Neuronal stem cell (in vitro differentiated cells): ENCODE results near the gene NXPH2.

Experiments
- DNase-seq: peaks from one replicate; pipeline ENCODE4 v3.0.0-alpha.2; 2013; ENCODE audit warnings: low spot score
- H2AFZ ChIP-seq: one replicate; pipeline ENCODE4 v1.6.1; 2013; ENCODE audit warnings: mild to moderate bottlenecking, low read length, inconsistent platforms
- H2AK5ac ChIP-seq: 2 replicates; pipeline ENCODE4 v1.6.1; 2013; ENCODE audit warnings: low read depth, mild to moderate bottlenecking, inconsistent platforms, low read length, moderate library complexity, mixed read lengths
- H2BK120ac ChIP-seq: 2 replicates; pipeline ENCODE4 v1.6.1; 2013; ENCODE audit warnings: low read depth, mild to moderate bottlenecking, inconsistent platforms, low read length, moderate library complexity, mixed read lengths
- H2BK12ac ChIP-seq: one replicate; pipeline ENCODE4 v1.6.1; 2013; ENCODE audit warnings: low read length, inconsistent platforms
- H2BK15ac ChIP-seq: 2 replicates; pipeline ENCODE4 v1.6.1; 2013; ENCODE audit warnings: mild to moderate bottlenecking, low read length, inconsistent platforms, mixed read lengths
- H2BK5ac ChIP-seq: one replicate; pipeline ENCODE4 v1.6.1; 2013; ENCODE audit warnings: inconsistent platforms, mild to moderate bottlenecking, low read length, moderate library complexity
- H3K14ac ChIP-seq: one replicate; pipeline ENCODE4 v1.6.1; 2013; ENCODE audit warnings: low read length, inconsistent platforms
- H3K18ac ChIP-seq: 2 replicates; pipeline ENCODE4 v1.6.1; 2013; ENCODE audit warnings: low read length, inconsistent platforms
- H3K23ac ChIP-seq: 2 replicates; pipeline ENCODE4 v1.6.1; 2013; ENCODE audit warnings: low read depth, mild to moderate bottlenecking, mixed read lengths, low read length, inconsistent platforms; ENCODE audit not compliant: poor library complexity
- H3K27ac ChIP-seq: replicated peaks from 3 replicates; pipeline ENCODE4 v1.5.1; 2013; ENCODE audit warnings: low read length, inconsistent platforms
- H3K27me3 ChIP-seq, 3 experiments: 2 replicates each; pipeline ENCODE4 v1.6.1; 2013; ENCODE audit warnings: low read length in 3 of 3, mild to moderate bottlenecking in 2 of 3, inconsistent platforms in 1 of 3, low read depth in 1 of 3, mixed read lengths in 1 of 3, moderate library complexity in 1 of 3; ENCODE audit not compliant: control insufficient read depth in 3 of 3, insufficient read depth in 3 of 3
- H3K36me3 ChIP-seq, 2 donors: replicated peaks in 1 of 2; 2 replicates each; pipeline ENCODE4 v1.6.1; 2013; ENCODE audit warnings: low read length in 2 of 2; ENCODE audit not compliant: control insufficient read depth in 2 of 2, insufficient read depth in 2 of 2
- H3K4ac ChIP-seq: 2 replicates; pipeline ENCODE4 v1.6.1; 2013; ENCODE audit warnings: inconsistent platforms, mild to moderate bottlenecking, low read length, moderate library complexity
- H3K4me1 ChIP-seq, 2 donors: 1 replicate in 1 of 2; 2 replicates in 1 of 2; pipeline ENCODE4 v1.6.1; 2013; ENCODE audit warnings: low read length in 2 of 2, low read depth in 1 of 2; ENCODE audit not compliant: control insufficient read depth in 2 of 2, insufficient read depth in 1 of 2
- H3K4me2 ChIP-seq: one replicate; pipeline ENCODE4 v1.6.1; 2013; ENCODE audit warnings: mild to moderate bottlenecking, low read length, inconsistent platforms; ENCODE audit not compliant: insufficient read depth, poor library complexity, severe bottlenecking
- H3K4me3 ChIP-seq, 2 donors: 2 replicates each; pipeline ENCODE4 v1.5.1; 2013; ENCODE audit warnings: low read length in 2 of 2, mild to moderate bottlenecking in 2 of 2, inconsistent platforms in 1 of 2, moderate library complexity in 1 of 2
- H3K79me1 ChIP-seq: one replicate; pipeline ENCODE4 v1.6.1; 2013; ENCODE audit warnings: low read depth, mild to moderate bottlenecking, inconsistent platforms, low read length, moderate library complexity
- H3K9ac ChIP-seq: one replicate; pipeline ENCODE4 v1.6.1; 2013; ENCODE audit warnings: mild to moderate bottlenecking, low read depth, low read length, inconsistent platforms; ENCODE audit not compliant: poor library complexity
- H3K9me3 ChIP-seq, 2 donors: replicated peaks in 1 of 2; 2 replicates each; pipeline versions ENCODE3 to v1.6.1; 2013; ENCODE audit warnings: low read length in 2 of 2, mild to moderate bottlenecking in 2 of 2, inconsistent platforms in 1 of 2, low read depth in 1 of 2, mixed read lengths in 1 of 2, moderate library complexity in 1 of 2; ENCODE audit not compliant: control insufficient read depth in 2 of 2, insufficient read depth in 1 of 2
- H4K8ac ChIP-seq: one replicate; pipeline ENCODE4 v1.6.1; 2013; ENCODE audit warnings: low read depth, mild to moderate bottlenecking, inconsistent platforms, low read length, moderate library complexity
- H4K91ac ChIP-seq: one replicate; pipeline ENCODE4 v1.6.1; 2013; ENCODE audit warnings: low read length, low read depth, mild to moderate bottlenecking, inconsistent platforms; ENCODE audit not compliant: poor library complexity
- WGBS, 2 donors: extraction: QIAGEN DNeasy Blood & Tissue Kit; methylation state at CpG; one replicate each; pipeline ENCODE4 v1.1.7; 2013; ENCODE audit warnings: missing lambda C conversion rate in 2 of 2, mixed read lengths in 1 of 2; ENCODE audit not compliant: insufficient read length in 2 of 2, insufficient replicate concordance in 1 of 2; ENCODE audit errors: extremely low coverage in 2 of 2; 5-methylcytosine and 5-hydroxymethylcytosine counted together

NXPH2 gene

DNA sequence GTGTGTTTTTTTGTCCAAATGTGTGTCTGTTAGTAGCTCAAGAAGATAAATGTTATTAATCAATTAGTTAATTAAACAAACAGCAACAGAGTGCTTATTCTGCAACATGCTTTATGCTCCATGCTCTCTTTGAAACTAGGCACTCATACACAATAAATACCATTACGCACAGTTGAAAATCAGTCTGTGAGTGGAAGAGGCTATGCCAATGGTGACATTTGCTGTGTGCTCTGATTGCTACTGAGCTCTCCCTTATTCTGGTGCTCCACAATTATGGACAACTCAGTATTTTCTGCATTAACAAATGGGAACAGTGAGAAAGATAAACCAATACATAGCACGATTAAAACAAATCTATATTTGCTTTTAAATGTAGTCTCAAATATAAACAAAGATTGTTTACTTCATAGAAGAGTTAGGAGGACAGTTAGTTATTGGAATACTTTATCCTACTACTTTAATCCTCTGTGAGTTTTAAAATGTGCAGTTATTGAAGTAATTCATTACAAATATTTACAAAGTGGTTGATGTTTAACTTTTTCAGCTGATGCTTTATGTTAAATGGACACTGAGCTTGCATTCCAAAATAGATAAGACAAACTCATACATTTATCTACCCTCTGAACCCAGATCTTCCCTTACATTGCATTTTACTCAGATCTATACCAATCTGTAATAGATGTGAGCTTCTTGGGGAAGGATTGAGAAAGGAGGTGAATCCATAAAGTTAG lies 55.3 kb downstream of the NXPH2 start:
- no peak overlapping the region for H2BK120ac ChIP-seq
- H3K36me3 ChIP-seq: no peaks in the 10 kb centered on the region
- H3K4ac ChIP-seq: no peak overlapping the region
- no peak overlapping the region for H3K14ac ChIP-seq
- H3K4me1 ChIP-seq: peaks cover 8 to 9% of the 10 kb centered on the region in 2 donors
- H3K9ac ChIP-seq: no peak overlapping the region
- H3K27ac ChIP-seq: no peak overlapping the region
- no peak overlapping the region for H3K18ac ChIP-seq
- no peak overlapping the region for H4K91ac ChIP-seq
- no peak overlapping the region for H2BK12ac ChIP-seq
- no peak overlapping the region for H2BK15ac ChIP-seq
- no peak for DNase-seq
- H3K4me2 ChIP-seq: no peak overlapping the region
- no peak overlapping the region for H2AK5ac ChIP-seq
- H3K27me3 ChIP-seq: no peaks in the 10 kb centered on the region
- no peak overlapping the region for H2BK5ac ChIP-seq
- H4K8ac ChIP-seq: no peak overlapping the region
- no peaks in the 10 kb centered on the region for H3K79me1 ChIP-seq
- no peak overlapping the region for H2AFZ ChIP-seq
- no peak overlapping the region for H3K4me3 ChIP-seq
- WGBS, 2 donors: no CpG with 5 or more reads among the region's 2 CpGs
- H3K9me3 ChIP-seq: no peaks in the 10 kb centered on the region
- no peak overlapping the region for H3K23ac ChIP-seq

DNA sequence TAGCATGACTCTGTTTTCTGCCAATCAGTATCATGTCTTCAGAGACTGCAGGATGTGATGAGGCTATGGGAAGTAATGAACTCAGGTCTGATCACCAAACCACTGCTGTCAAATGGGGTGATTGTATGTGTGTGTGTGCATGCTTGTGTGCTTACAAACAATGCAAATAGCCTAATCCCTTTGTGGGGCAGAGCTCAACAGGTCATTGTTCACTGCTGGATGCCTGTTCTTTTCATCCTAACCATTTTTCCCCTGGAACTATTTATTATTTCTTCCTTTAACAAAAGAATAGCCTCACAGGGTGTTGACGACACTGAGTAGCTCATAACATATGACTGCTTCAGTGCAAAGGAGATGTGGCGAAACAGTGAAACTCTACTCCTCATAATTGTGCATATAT lies 55.9 kb downstream of the NXPH2 start:
- no peak overlapping the region for H2AK5ac ChIP-seq
- peaks cover 8 to 9% of the 10 kb centered on the region in 2 donors for H3K4me1 ChIP-seq
- no peaks in the 10 kb centered on the region for H3K27me3 ChIP-seq
- H3K36me3 ChIP-seq: no peaks in the 10 kb centered on the region
- H3K14ac ChIP-seq: no peak overlapping the region
- H3K23ac ChIP-seq: no peak overlapping the region
- no peak overlapping the region for H2BK12ac ChIP-seq
- no peak overlapping the region for H4K91ac ChIP-seq
- no peak overlapping the region for H4K8ac ChIP-seq
- H2BK120ac ChIP-seq: no peak overlapping the region
- H2BK15ac ChIP-seq: no peak overlapping the region
- no peak overlapping the region for H2AFZ ChIP-seq
- H3K9me3 ChIP-seq: no peaks in the 10 kb centered on the region
- H3K4ac ChIP-seq: no peak overlapping the region
- no CpG with 5 or more reads among the region's 2 CpGs for WGBS, 2 donors
- no peak overlapping the region for H3K4me2 ChIP-seq
- H3K79me1 ChIP-seq: no peaks in the 10 kb centered on the region
- no peak overlapping the region for H3K27ac ChIP-seq
- H2BK5ac ChIP-seq: no peak overlapping the region
- H3K9ac ChIP-seq: no peak overlapping the region
- no peak overlapping the region for H3K18ac ChIP-seq
- no peak overlapping the region for H3K4me3 ChIP-seq
- peak; percentile 51 for DNase-seq

- Histone ChIP-seq H3K18ac (no peak overlapping the region), H2BK5ac (no peak overlapping the region), H3K27ac (no peak overlapping the region), H2BK12ac (peak overlapping the region; percentile 10), H3K14ac (no peak overlapping the region), H4K91ac (no peak overlapping the region), H2BK15ac (no peak overlapping the region), H3K27me3 (no peaks in the 10 kb centered on the region), H2BK120ac (no peak overlapping the region), H3K79me1 (no peaks in the 10 kb centered on the region), H2AK5ac (no peak overlapping the region), H3K4ac (no peak overlapping the region), H3K4me2 (no peak overlapping the region), H4K8ac (no peak overlapping the region), H3K4me1 (peaks cover 8 to 9% of the 10 kb centered on the region in 2 donors), H3K23ac (no peak overlapping the region), H2AFZ (no peak overlapping the region), H3K36me3 (no peaks in the 10 kb centered on the region), H3K4me3 (no peak overlapping the region), H3K9ac (no peak overlapping the region), H3K9me3 (no peaks in the 10 kb centered on the region)
- DNase-seq: no peak
- no CpG with 5 or more reads among the region's 7 CpGs for WGBS, 2 donors
Observed at GRCh38 chr2:138723196-138723987, 56.8 kb downstream of the NXPH2 start.

DNA sequence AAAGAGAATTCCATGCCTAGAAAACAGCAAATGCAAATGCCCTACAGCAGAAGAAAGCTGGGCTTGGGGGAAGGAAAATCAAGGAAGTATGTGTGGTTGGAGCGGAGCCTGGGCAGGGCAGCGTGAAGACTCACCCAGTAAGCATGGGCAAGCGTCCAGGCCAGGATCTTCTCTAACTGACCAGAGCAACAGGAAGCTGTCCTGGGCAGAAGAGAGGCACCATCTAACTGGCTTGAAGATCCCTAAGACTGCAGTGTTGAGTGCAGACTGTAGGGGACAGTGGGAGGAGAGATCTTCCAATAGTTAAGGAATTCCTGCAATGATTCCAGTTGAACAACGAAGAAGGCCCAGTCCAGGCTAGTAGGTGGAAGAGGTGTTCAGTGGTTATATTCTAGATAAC lies 57.9 kb downstream of the NXPH2 start:
- Histone ChIP-seq H3K18ac (no peak overlapping the region), H3K79me1 (no peaks in the 10 kb centered on the region), H2BK120ac (no peak overlapping the region), H2AFZ (no peak overlapping the region), H3K36me3 (no peaks in the 10 kb centered on the region), H2BK5ac (no peak overlapping the region), H3K9me3 (no peaks in the 10 kb centered on the region), H3K4ac (no peak overlapping the region), H4K91ac (no peak overlapping the region), H3K14ac (no peak overlapping the region), H2AK5ac (no peak overlapping the region), H2BK15ac (no peak overlapping the region), H3K4me1 (peaks cover 8 to 9% of the 10 kb centered on the region in 2 donors), H4K8ac (no peak overlapping the region), H3K9ac (no peak overlapping the region), H2BK12ac (no peak overlapping the region), H3K23ac (no peak overlapping the region), H3K27ac (no peak overlapping the region), H3K4me3 (no peak overlapping the region), H3K4me2 (no peak overlapping the region), H3K27me3 (no peaks in the 10 kb centered on the region)
- whole genome bisulfite sequencing, 2 donors: no CpG with 5 or more reads among the region's 4 CpGs
- no peak for DNase-seq
